ENCODE results near the gene MAGEA2B.
"Not testable (repeated sequence)": the region's sequence is repeated elsewhere in the genome, so short reads cannot be mapped to it uniquely, and the experiment has no call there.

DNA sequence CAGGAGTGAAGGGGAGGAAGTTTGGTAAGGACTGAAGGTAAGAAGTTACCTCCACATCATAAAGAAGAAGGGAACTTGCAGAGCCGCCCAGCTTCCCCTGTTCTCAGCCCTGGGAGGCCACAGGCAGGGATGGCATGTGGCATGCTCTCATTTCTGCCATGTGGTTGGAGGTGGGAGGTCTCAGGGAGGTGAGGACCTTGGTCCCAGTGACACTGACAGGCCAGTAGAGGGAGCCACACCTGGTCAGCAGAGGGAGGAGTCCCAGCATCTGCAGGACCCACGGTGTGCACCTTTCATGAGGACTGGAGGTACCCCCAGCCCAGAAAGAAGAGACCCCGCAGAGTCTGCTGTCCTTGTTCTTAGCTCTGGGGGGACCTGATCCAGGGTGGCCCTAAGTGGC lies 33.4 kb upstream of the MAGEA2B start:
- not testable (repeated sequence) for TF ChIP-seq EZH2 (IDR thresholded peaks at IDR 0.05); POLR2AphosphoS5 (IDR thresholded peaks at IDR 0.05; ENCODE audit: borderline replicate concordance, low read depth, low read length); FOXP2 (optimal IDR thresholded peaks at IDR 0.05; ENCODE audit: control extremely low read depth, extremely low read length, insufficient read depth)

All from SK-N-MC (cell line).